NCI-H774 (cell line): ENCODE results near the gene SPEN.
"Not testable (repeated sequence)": the region's sequence is repeated elsewhere in the genome, so short reads cannot be mapped to it uniquely, and the experiment has no call there.

ENCODE experiments used
- DNase-seq: peaks from one replicate; lab custom pipeline; 2025; lab: John Stamatoyannopoulos, UW

SPEN gene

GRCh38 chr1:15856888-15857287 is 9.4 kb downstream of the SPEN start:
- DNase-seq = no peak

GRCh38 chr1:15858069-15858670 is 10.7 kb downstream of the SPEN start:
- DNase-seq = no peak

- no peak for DNase-seq
Measured at GRCh38 chr1:15858672-15859372, 11.3 kb downstream of the SPEN start.

GRCh38 chr1:15863156-15863901 is 15.8 kb downstream of the SPEN start:
- no peak for DNase-seq

- DNase-seq = no peak
Measured at GRCh38 chr1:15866721-15867201, 19.3 kb downstream of the SPEN start.

- no peak for DNase-seq
Measured at GRCh38 chr1:15867288-15867687, 19.8 kb downstream of the SPEN start.

GRCh38 chr1:15869413-15869812 is 21.9 kb downstream of the SPEN start:
- DNase-seq = no peak

- no peak for DNase-seq
Measured at GRCh38 chr1:15870421-15870820, 22.9 kb downstream of the SPEN start.

GRCh38 chr1:15874471-15874870 is 27.0 kb downstream of the SPEN start:
- DNase-seq = no peak

- DNase-seq = no peak
Measured at GRCh38 chr1:15876357-15877055, 29.0 kb downstream of the SPEN start.

GRCh38 chr1:15881961-15882360 is 34.5 kb downstream of the SPEN start:
- DNase-seq = no peak

- DNase-seq = no peak
Measured at GRCh38 chr1:15882665-15883064, 35.2 kb downstream of the SPEN start.

GRCh38 chr1:15883326-15883725 is 35.8 kb downstream of the SPEN start:
- DNase-seq = no peak

GRCh38 chr1:15884477-15884876 is 37.0 kb downstream of the SPEN start:
- no peak for DNase-seq

- no peak for DNase-seq
Measured at GRCh38 chr1:15885269-15885668, 37.8 kb downstream of the SPEN start.

- DNase-seq = peak; percentile 56
Measured at GRCh38 chr1:15885701-15886610, 38.4 kb downstream of the SPEN start.

GRCh38 chr1:15886611-15887167 is 39.2 kb downstream of the SPEN start:
- no peak for DNase-seq

GRCh38 chr1:15892857-15893599 is 45.5 kb downstream of the SPEN start:
- not testable (repeated sequence) for DNase-seq

- no peak for DNase-seq
Measured at GRCh38 chr1:15895233-15895632, 47.7 kb downstream of the SPEN start.
